ENCODE data around the gene NPEPPS. TPM values are rescaled to one million over a fixed set of nuclear protein-coding genes. Genes with fewer than 3 reads are reported as not detected.

Gene NPEPPS
- total RNA-seq, 1 donor from 2014 or later, result 113 TPM

- Histone ChIP-seq H3K36me3 (peaks cover 88% of the 10 kb centered on the region), H3K4me1 (no peaks in the 10 kb centered on the region), H3K4me3 (no peak overlapping the region), H3K9me3 (no peaks in the 10 kb centered on the region), H3K27me3 (no peaks in the 10 kb centered on the region), H3K27ac (no peak overlapping the region)
- ATAC-seq (no peak), DNase-seq (no peak)
- intact Hi-C loops (cut with DNase I), result no loop called here
- TF ChIP-seq CTCF (IDR thresholded peaks at IDR 0.05), result no peak
Measured at GRCh38 chr17:47611372-47612350, 80.8 kb downstream of the NPEPPS start.

GRCh38 chr17:47615766-47616424 is 85.0 kb downstream of the NPEPPS start:
- Histone ChIP-seq H3K4me3 (no peak overlapping the region), H3K27ac (no peak overlapping the region), H3K9me3 (no peaks in the 10 kb centered on the region), H3K4me1 (no peaks in the 10 kb centered on the region), H3K36me3 (peaks cover 92% of the 10 kb centered on the region), H3K27me3 (no peaks in the 10 kb centered on the region)
- intact Hi-C loops (cut with DNase I), result no loop called here
- TF ChIP-seq CTCF (IDR thresholded peaks at IDR 0.05), result peak; percentile 71
- DNase-seq, result no peak
- peak; percentile 74 for ATAC-seq

GRCh38 chr17:47618410-47618809 is 87.5 kb downstream of the NPEPPS start:
- intact Hi-C loops (cut with DNase I), result no loop called here
- Histone ChIP-seq H3K36me3 (peaks cover 91% of the 10 kb centered on the region), H3K9me3 (no peaks in the 10 kb centered on the region), H3K27ac (no peak overlapping the region), H3K4me3 (no peak overlapping the region), H3K27me3 (no peaks in the 10 kb centered on the region), H3K4me1 (no peaks in the 10 kb centered on the region)
- no peak for TF ChIP-seq CTCF (IDR thresholded peaks at IDR 0.05)
- DNase-seq, result no peak
- ATAC-seq, result no peak

GRCh38 chr17:47620503-47621245 is 89.8 kb downstream of the NPEPPS start:
- no peak for TF ChIP-seq CTCF (IDR thresholded peaks at IDR 0.05)

GRCh38 chr17:47621293-47622179 is 90.6 kb downstream of the NPEPPS start:
- DNase-seq (no peak), ATAC-seq (peak; percentile 51)
- Histone ChIP-seq H3K4me1 (no peaks in the 10 kb centered on the region), H3K27ac (no peak overlapping the region), H3K36me3 (peaks cover 69% of the 10 kb centered on the region), H3K4me3 (no peak overlapping the region), H3K27me3 (no peaks in the 10 kb centered on the region), H3K9me3 (no peaks in the 10 kb centered on the region)
- TF ChIP-seq CTCF (IDR thresholded peaks at IDR 0.05), result no peak
- intact Hi-C loops (cut with DNase I), result no loop called here

More at GRCh38 chr17:47620503-47621245, 89.8 kb downstream of the NPEPPS start:
- no peak for DNase-seq
- H3K9me3 ChIP-seq, result no peaks in the 10 kb centered on the region
- no peak overlapping the region for H3K4me3 ChIP-seq
- H3K4me1 ChIP-seq, result no peaks in the 10 kb centered on the region
- no peak overlapping the region for H3K27ac ChIP-seq
- intact Hi-C loops (cut with DNase I), result no loop called here
- no peak for ATAC-seq
- H3K36me3 ChIP-seq, result peaks cover 78% of the 10 kb centered on the region
- H3K27me3 ChIP-seq, result no peaks in the 10 kb centered on the region
